GM12892 (cell line): ENCODE data around the gene ST3GAL5.
"Not testable (repeated sequence)": the region's sequence is repeated elsewhere in the genome, so short reads cannot be mapped to it uniquely, and the experiment has no call there.

ENCODE experiments used
- POLR2A ChIP-seq: IDR thresholded peaks from 2 replicates; pipeline ENCODE4 v1.6.1; 2011; ENCODE audit warnings: low read depth, low read length, control low read depth
- TAF1 ChIP-seq: IDR thresholded peaks from 2 replicates; pipeline ENCODE4 v1.6.1; 2011; ENCODE audit warnings: low read depth, mild to moderate bottlenecking, control low read depth, low read length, borderline replicate concordance

DNA sequence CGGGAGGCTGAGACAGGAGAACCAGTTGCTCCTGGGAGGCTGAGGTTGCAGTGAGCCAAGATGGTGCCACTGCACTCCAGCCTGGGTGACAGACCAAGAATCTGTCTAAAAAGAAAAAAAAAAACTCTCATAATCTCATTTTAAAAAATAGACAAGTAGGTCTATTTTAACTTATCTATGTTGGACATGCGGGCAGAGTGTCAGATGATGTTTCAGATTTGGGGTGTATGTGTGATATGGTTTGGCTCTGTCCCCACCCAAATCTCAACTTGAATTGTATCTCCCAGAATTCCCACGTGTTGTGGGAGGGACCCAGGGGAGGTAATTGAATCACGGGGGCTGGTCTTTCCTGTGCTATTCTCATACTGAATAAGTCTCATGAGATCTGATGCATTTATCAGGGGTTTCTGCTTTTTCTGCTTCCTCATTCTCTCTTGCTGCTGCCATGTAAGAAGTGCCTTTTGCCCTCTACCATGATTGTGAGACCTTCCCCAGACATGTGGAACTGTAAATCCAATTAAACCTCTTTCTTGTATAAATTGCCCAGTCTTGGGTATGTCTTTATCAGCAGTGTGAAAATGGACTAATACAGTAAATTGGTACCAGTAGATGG, 8.0 kb downstream of the ST3GAL5 start:
- TF ChIP-seq TAF1, POLR2A: not testable (repeated sequence)
